Left kidney (tissue), 2 donors: ENCODE data around the gene ZMIZ2. TPM values are rescaled to one million over a fixed set of nuclear protein-coding genes. Genes with fewer than 3 reads are reported as not detected.
"Not testable (repeated sequence)": the region's sequence is repeated elsewhere in the genome, so short reads cannot be mapped to it uniquely, and the experiment has no call there.

Experiments used
- DNase-seq: peaks from one replicate; pipeline ENCODE4 v3.0.0-alpha.2; 2013
- polyA plus RNA-seq: library from polyadenylated mRNA; unstranded; fragments of 120-200 nt; gene quantifications from one replicate; pipeline ENCODE4 v1.2.1, GENCODE V29; 2013; ENCODE audit not compliant: insufficient read length

Gene ZMIZ2
- polyA plus RNA-seq, 1 donor, result 77.5 TPM

- no peak for DNase-seq
These were observed 50.1 kb downstream of the ZMIZ2 start for GRCh38 chr7:44798649-44799305.

DNA sequence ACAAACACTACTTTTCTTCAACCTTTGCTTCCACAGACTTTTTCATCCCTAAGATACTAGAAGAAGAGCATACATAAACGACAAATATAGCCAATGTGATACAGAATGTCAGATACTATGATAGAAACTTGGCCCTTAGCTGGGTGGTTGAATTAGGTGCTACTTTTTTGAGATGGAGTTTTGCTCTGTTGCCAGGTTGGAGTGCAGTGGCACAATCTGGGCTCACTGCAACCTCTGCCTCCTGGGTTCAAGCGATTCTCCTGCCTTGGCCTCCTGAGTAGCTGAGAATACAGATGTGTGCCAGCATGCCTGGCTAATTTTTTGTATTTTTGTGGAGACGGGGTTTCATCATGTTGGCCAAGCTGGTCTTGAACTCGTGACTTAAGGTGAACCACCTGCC lies 51.3 kb downstream of the ZMIZ2 start:
- no peak for DNase-seq

GRCh38 chr7:44801890-44802289 lies 53.2 kb downstream of the ZMIZ2 start:
- DNase-seq, result no peak

- DNase-seq, result no peak
These were observed 53.9 kb downstream of the ZMIZ2 start for GRCh38 chr7:44802418-44803025.

DNA sequence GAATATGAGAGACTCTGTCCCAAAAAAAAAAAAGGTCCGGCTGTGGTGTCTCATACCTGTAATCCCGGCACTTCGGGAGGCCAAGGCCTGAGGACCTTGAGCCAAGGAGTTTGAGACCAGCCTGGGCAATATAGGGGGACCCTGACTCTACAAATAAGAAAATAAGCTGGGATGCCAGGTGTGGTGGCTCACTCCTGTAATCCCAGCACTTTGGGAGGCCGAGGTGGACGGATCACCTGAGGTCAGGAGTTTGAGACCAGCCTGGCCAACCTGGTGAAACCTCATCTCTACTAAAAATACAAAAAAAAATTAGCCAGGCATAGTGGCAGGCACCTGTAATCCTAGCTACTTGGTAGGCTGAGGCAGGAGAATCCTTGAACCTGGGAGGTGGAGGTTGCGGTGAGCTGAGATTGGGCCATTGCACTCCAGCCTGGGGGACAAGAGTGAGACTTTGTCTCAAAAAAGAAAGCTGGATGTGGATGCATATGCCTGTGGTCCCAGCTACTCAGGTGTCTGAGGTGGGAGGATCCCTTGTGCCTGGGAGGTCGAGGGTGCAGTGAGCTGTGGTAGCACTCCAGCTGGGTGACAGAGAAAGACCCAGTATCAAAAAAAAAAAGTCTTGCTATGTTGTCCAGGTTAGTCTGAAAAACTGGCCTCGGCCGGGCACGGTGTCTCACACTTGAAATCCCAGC lies 55.3 kb downstream of the ZMIZ2 start:
- not testable (repeated sequence) for DNase-seq

GRCh38 chr7:44805950-44806349 lies 57.3 kb downstream of the ZMIZ2 start:
- no peak for DNase-seq

GRCh38 chr7:44808914-44809393 lies 60.3 kb downstream of the ZMIZ2 start:
- DNase-seq, result no peak

GRCh38 chr7:44811093-44811492 lies 62.4 kb downstream of the ZMIZ2 start:
- no peak for DNase-seq

- no peak for DNase-seq
These were observed 62.9 kb downstream of the ZMIZ2 start for GRCh38 chr7:44811571-44811970.

DNA sequence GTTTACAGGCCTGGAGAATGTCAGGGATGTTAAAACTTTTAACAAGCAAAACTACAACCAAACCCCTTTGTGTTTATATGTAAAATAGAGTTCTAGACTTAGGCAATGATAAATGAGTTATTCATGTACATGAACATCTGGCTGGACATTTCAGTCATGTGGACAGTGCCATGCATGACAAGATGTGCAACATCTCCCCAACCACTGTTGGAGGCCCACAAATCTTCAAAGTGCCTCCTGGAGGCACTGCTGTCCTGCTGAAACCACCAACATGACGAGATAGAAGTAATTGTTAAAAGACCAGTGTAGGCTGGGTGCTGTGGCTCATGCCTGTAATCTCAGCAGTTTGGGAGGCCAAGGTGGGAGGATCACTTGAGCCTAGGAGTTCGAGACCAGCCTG lies 66.3 kb downstream of the ZMIZ2 start:
- DNase-seq, result no peak

DNA sequence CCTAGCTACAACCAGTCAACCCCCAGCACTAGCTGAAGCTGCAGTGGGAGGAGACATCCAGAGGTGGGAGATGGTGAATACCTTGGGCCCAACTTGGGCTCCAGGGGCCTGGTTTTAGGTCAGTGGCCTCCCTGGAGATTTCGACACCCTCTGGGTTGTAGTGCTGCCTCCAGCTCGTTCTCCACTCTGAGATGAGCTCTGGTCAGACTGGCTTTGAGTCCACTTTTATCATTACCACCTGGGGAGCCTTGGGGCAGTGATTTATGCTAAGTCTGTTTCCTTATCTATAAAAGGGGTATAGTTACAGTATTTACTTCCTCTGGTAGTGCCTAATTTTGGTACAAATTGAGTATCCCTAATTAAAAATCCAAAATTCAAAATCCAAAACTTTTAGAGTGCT lies 70.6 kb downstream of the ZMIZ2 start:
- no peak for DNase-seq

Other genes starting within 250 kb of the ZMIZ2 start
- gene NPC1L1, start 207.5 kb upstream of the ZMIZ2 start, polyA plus RNA-seq, result 2.3 TPM
- gene DDX56, start 174.9 kb upstream of the ZMIZ2 start, polyA plus RNA-seq, result 112 TPM
- gene TMED4, start 166.6 kb upstream of the ZMIZ2 start, polyA plus RNA-seq, result 169 TPM
- 86.0 TPM for gene OGDH, start 142.2 kb upstream of the ZMIZ2 start, polyA plus RNA-seq
- gene PPIA, start 47.8 kb downstream of the ZMIZ2 start, polyA plus RNA-seq, result 1,199 TPM
- 291 TPM for gene H2AZ2, start 99.2 kb downstream of the ZMIZ2 start, polyA plus RNA-seq
- gene PURB, start 136.7 kb downstream of the ZMIZ2 start, polyA plus RNA-seq, result 43.5 TPM
- 0.53 TPM for gene MYO1G, start 230.2 kb downstream of the ZMIZ2 start, polyA plus RNA-seq